Lower lobe of right lung (tissue), 2 donors: Measurements from ENCODE around the gene CASTOR1. TPM values are rescaled to one million over a fixed set of nuclear protein-coding genes. Genes with fewer than 3 reads are reported as not detected.
A peak's percentile ranks its signal among the peaks of the same experiment; 100 is the strongest.

ENCODE experiments used
- ATAC-seq, 2 donors: fragments of 200-7000 bp; cut with Tn5 transposase; one replicate each; pipeline ENCODE4 v1.9.1; 2020 to 2022; ENCODE audit warnings: mild to moderate bottlenecking in 2 of 2, moderate library complexity in 2 of 2
- DNase-seq: peaks from one replicate; pipeline ENCODE4 v3.0.0-alpha.2; 2020
- H3K27ac ChIP-seq: fragments of 200-600 bp; one replicate; pipeline ENCODE4 v1.8.0; 2022
- H3K27me3 ChIP-seq: fragments of 200-600 bp; one replicate; pipeline ENCODE4 v1.8.0; 2022; ENCODE audit warnings: low read depth
- H3K36me3 ChIP-seq: fragments of 200-600 bp; one replicate; pipeline ENCODE4 v1.8.0; 2022; ENCODE audit warnings: mild to moderate bottlenecking
- H3K4me1 ChIP-seq: fragments of 200-600 bp; one replicate; pipeline ENCODE4 v1.8.0; 2022
- H3K4me3 ChIP-seq: fragments of 200-600 bp; one replicate; pipeline ENCODE4 v1.8.0; 2022; ENCODE audit warnings: mild to moderate bottlenecking
- H3K9me3 ChIP-seq: fragments of 200-600 bp; one replicate; pipeline ENCODE4 v1.8.0; 2022
- intact Hi-C: fragments of 100-400 bp; cut with DNase I; formaldehyde crosslinking; loops from one replicate; pipeline ENCODE4 v1.11.0; 2022
- total RNA-seq: library from RNA; stranded (reverse); fragmentation: NEBNext Ultra II Directional; extraction: Animal tissue kit (Norgen Biotek cat#: 25700); gene quantifications from one replicate; pipeline ENCODE4 v1.2.1, GENCODE V29; 2021
- TF ChIP-seq, protein P1 (sequence below): fragments of 200-600 bp; IDR thresholded peaks from one replicate; pipeline ENCODE4 v1.8.0; 2022; ENCODE audit warnings: antibody characterized with exemption, mild to moderate bottlenecking
- donor health status: DM: no; HTN: yes; CAD: no; lungs with severe emphysema.

The CASTOR1 gene
- total RNA-seq, 1 donor from 2014 or later: 16.2 TPM

DNA sequence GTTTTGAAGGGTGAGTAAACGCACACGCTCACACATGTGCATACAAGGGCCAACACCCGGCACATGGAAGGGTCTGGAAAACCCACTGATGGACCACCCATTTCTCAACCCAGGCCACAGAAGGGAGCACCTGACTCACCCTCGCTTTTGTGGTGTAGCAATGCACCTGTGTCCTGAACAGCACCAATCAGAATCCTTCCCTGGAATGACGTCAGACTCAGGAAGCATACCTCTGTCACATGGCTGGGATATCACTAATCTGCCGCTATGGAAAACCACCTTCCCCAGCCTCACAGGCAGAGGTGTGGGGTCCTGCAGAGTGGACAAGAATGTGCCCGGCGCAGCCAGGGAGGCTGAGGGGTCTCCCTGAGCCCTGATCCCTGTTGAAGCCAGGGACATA lies 13.7 kb downstream of the CASTOR1 start:
- TF ChIP-seq, protein P1, sequence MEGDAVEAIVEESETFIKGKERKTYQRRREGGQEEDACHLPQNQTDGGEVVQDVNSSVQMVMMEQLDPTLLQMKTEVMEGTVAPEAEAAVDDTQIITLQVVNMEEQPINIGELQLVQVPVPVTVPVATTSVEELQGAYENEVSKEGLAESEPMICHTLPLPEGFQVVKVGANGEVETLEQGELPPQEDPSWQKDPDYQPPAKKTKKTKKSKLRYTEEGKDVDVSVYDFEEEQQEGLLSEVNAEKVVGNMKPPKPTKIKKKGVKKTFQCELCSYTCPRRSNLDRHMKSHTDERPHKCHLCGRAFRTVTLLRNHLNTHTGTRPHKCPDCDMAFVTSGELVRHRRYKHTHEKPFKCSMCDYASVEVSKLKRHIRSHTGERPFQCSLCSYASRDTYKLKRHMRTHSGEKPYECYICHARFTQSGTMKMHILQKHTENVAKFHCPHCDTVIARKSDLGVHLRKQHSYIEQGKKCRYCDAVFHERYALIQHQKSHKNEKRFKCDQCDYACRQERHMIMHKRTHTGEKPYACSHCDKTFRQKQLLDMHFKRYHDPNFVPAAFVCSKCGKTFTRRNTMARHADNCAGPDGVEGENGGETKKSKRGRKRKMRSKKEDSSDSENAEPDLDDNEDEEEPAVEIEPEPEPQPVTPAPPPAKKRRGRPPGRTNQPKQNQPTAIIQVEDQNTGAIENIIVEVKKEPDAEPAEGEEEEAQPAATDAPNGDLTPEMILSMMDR: no peak
- ATAC-seq (peak in 1 of 2 donors; percentile 8), DNase-seq (no peak)
- Histone ChIP-seq H3K27ac (no peak overlapping the region), H3K27me3 (no peaks in the 10 kb centered on the region), H3K36me3 (no peaks in the 10 kb centered on the region), H3K4me1 (peaks cover 38% of the 10 kb centered on the region), H3K9me3 (no peaks in the 10 kb centered on the region), H3K4me3 (no peak overlapping the region)
- intact Hi-C loops: no loop called here

DNA sequence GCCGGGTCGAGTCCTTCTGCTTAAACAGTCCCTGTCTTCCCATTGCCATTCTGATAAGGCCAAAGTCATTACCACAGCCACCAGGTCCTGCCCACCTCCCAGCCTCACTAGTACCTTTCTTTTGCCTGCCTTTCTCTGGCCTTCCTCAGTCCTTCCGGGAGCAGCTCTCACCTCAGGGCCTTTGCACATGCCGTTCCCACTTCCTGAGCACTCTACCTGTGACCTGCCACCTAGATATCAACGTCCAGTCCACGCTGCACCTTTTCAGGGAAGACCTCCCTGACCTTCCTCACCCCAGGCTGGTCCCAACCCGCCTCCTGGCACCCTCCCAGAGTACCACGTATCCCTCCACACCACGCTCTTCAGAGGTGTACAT lies 14.9 kb downstream of the CASTOR1 start:
- intact Hi-C loops: no loop called here
- no peak for ATAC-seq

DNA sequence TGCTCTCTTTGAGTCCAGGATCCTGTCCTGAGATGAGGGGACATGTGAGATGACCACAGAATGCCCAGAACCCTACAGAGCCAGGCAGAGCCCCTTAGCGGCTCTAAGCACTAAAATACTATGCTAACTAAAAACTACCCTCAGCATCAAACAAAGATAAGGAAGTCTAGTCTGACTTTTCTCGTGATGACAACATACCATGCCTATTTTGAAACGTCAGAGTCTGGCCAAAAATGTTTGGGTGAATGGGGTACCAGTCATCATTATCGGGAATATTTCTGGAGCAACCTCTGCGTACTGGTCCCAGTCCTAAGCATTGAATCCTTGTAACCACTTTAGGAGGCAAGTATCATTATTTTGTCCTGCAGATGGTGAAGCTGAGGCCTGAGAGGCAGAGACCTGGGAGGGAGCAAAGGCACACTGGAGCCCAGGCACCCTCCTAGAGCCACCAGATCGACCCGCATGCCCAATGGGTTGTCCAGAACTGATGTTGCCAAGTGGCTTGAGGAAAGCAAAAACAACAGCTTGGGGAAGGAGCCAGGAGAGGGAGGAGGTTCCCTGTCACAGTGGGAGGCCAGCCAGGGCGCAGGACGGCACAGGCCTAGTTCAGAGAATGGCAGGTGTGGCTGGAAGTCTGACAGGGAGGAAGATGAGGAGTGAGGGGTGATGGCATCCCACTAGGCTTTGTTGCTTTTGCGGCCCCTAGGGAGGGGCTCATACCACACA lies 15.4 kb downstream of the CASTOR1 start:
- TF ChIP-seq, protein P1: no peak
- Histone ChIP-seq H3K4me3 (no peak overlapping the region), H3K27ac (no peak overlapping the region), H3K36me3 (no peaks in the 10 kb centered on the region), H3K9me3 (no peaks in the 10 kb centered on the region), H3K4me1 (peaks cover 28% of the 10 kb centered on the region), H3K27me3 (no peaks in the 10 kb centered on the region)
- no peak for DNase-seq
- no peak for ATAC-seq
- intact Hi-C loops: no loop called here

More for the DNA sequence above, 14.9 kb downstream of the CASTOR1 start:
- no peaks in the 10 kb centered on the region for H3K36me3 ChIP-seq
- H3K4me3 ChIP-seq: no peak overlapping the region
- DNase-seq: no peak
- H3K27ac ChIP-seq: no peak overlapping the region
- H3K27me3 ChIP-seq: no peaks in the 10 kb centered on the region
- TF ChIP-seq, protein P1: no peak
- no peaks in the 10 kb centered on the region for H3K9me3 ChIP-seq
- peaks cover 34% of the 10 kb centered on the region for H3K4me1 ChIP-seq

DNA sequence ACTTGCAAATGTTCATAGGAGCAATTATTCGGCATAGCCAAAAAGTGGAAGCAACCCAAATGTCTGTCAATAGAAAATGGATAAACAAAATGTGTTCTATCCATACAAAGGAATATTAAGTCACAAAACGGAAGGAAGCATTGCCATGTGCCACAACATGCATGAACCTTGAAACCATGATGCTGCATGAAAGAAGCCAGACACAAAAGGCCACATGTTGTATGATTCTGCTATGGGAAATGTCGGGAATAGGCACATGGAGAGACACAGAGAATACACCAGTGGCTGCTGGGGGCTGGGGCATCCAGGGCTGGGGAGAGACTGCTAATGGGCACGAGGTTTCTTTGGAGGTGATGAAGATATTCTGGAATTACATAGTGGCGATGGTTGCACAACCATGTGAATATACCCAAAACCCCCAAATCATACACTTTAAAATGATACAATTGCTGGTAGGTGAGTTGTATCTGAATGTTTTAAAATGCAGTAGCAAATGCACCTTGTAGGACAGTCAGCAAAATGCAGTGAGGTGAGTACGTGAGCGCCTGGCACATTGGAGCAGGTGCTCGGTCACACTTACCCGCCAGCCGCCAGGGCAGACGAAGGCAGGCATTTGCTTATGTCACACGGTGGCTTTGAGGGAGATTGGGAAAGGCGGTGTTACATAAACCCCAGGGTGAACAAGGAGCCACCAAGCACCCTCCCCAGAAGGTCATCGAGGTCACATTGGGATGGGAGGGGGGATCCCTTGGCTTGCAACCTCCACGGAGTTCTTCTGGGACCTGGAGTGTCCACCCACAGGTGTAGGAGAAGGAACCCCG lies 16.3 kb downstream of the CASTOR1 start:
- DNase-seq (no peak), ATAC-seq (no peak)
- Histone ChIP-seq H3K4me1 (peaks cover 19% of the 10 kb centered on the region), H3K4me3 (no peak overlapping the region), H3K9me3 (no peaks in the 10 kb centered on the region), H3K36me3 (no peaks in the 10 kb centered on the region), H3K27ac (no peak overlapping the region), H3K27me3 (no peaks in the 10 kb centered on the region)
- intact Hi-C loops: no loop called here
- TF ChIP-seq, protein P1: no peak

DNA sequence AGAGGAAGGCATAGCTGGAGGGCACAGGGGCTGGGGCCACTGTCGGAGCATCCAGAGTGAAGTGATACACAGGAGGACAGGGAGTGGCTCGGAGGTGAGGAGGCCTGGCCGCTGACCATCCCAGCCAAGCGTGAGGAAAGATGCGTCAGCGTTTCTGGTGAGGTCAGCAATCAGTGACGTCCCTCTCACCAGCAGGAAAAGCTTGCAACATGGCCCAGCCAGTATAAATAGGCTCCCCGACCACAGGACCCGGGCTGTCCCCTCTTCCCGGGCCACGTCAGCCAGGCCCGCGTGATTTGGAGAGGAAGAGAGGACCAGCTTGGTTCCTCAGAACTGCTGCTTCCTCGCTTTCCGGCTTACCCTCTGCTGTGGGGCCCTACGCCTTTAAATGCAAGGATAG lies 18.5 kb downstream of the CASTOR1 start:
- no peak overlapping the region for H3K27ac ChIP-seq
- TF ChIP-seq, protein P1: no peak
- ATAC-seq (peak; percentile 60 to 74), DNase-seq (peak; percentile 90)
- H3K4me1 ChIP-seq: peaks cover 9% of the 10 kb centered on the region
- H3K36me3 ChIP-seq: no peaks in the 10 kb centered on the region
- no peaks in the 10 kb centered on the region for H3K9me3 ChIP-seq
- intact Hi-C loops: no loop called here
- H3K4me3 ChIP-seq: no peak overlapping the region
- no peaks in the 10 kb centered on the region for H3K27me3 ChIP-seq
